ENCODE results near the gene B3GNT7.

- TF ChIP-seq USF1 (IDR thresholded peaks at IDR 0.05) (no peak), CREB1 (IDR thresholded peaks at IDR 0.05; ENCODE audit: low read depth) (no peak)
Observed at GRCh38 chr2:231415029-231415428, 19.5 kb downstream of the B3GNT7 start.
